ENCODE results near the gene TMPRSS11A. TPM values are rescaled to one million over a fixed set of nuclear protein-coding genes. Genes with fewer than 3 reads are reported as not detected.

Gene TMPRSS11A
- total RNA-seq, 3 donors from 2014 or later: not detected

DNA sequence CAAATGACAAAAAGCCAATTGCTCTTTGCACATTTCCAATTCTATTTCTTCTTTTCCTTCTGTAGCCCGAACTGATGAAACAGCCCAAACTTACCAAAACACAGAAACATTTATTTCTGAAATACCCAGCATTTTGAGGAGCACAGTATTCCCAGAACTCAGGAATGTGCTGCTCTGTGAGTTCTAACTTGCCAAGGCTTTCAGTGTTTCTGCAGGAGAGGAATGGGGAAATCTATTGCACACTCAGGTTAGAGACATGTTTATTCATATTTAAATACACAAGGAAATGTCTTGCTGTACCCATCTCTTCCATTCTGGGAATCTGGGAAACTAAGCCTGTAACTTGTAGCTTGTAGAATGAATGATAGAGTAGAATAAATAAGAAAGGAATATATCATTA, 90.2 kb downstream of the TMPRSS11A start:
- Histone ChIP-seq H3K4me1 (no peaks in the 10 kb centered on the region), H3K27me3 (no peaks in the 10 kb centered on the region), H3K9me3 (no peaks in the 10 kb centered on the region), H3K4me3 (no peak overlapping the region), H3K36me3 (no peaks in the 10 kb centered on the region), H3K27ac (no peak overlapping the region)
- no peak for DNase-seq (ENCODE audit: low spot score in 2 of 2)
- TF ChIP-seq POLR2A (IDR thresholded peaks at IDR 0.05) (no peak), POLR2AphosphoS5 (IDR thresholded peaks at IDR 0.05) (no peak)
- TF ChIP-seq, protein P1, sequence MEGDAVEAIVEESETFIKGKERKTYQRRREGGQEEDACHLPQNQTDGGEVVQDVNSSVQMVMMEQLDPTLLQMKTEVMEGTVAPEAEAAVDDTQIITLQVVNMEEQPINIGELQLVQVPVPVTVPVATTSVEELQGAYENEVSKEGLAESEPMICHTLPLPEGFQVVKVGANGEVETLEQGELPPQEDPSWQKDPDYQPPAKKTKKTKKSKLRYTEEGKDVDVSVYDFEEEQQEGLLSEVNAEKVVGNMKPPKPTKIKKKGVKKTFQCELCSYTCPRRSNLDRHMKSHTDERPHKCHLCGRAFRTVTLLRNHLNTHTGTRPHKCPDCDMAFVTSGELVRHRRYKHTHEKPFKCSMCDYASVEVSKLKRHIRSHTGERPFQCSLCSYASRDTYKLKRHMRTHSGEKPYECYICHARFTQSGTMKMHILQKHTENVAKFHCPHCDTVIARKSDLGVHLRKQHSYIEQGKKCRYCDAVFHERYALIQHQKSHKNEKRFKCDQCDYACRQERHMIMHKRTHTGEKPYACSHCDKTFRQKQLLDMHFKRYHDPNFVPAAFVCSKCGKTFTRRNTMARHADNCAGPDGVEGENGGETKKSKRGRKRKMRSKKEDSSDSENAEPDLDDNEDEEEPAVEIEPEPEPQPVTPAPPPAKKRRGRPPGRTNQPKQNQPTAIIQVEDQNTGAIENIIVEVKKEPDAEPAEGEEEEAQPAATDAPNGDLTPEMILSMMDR (IDR thresholded peaks at IDR 0.05): no peak
- intact Hi-C loops (cut with DNase I; ENCODE audit: low total_unique reads): no loop called here

DNA sequence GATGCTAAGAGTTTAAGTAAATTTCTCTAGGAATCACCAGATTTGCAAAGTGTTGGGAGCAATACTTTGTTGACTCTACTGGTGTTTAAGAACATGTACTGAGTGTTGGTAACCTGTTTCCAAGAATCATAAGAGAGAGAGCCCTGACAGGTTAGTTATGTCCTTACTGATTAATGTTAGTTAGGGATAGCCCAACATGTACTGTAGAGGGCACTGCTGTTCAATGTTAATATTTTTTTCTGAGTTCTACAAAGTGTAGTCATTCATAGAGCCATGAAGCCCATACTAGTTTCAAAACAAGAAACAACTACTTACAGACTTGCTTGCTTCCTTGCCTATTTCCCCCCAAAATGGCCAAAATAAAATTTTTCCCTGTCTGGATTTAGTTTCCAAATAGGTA, 91.4 kb downstream of the TMPRSS11A start:
- no peak for DNase-seq (ENCODE audit: low spot score in 2 of 2)
- no peak for TF ChIP-seq POLR2AphosphoS5 (IDR thresholded peaks at IDR 0.05)
- TF ChIP-seq, protein P1 (IDR thresholded peaks at IDR 0.05): peak in 1 of 3 donors; percentile 19
- Histone ChIP-seq H3K36me3 (no peaks in the 10 kb centered on the region), H3K4me3 (no peak overlapping the region), H3K9me3 (no peaks in the 10 kb centered on the region), H3K4me1 (no peaks in the 10 kb centered on the region), H3K27ac (no peak overlapping the region), H3K27me3 (no peaks in the 10 kb centered on the region)
- intact Hi-C loops (cut with DNase I; ENCODE audit: low total_unique reads): no loop called here

DNA sequence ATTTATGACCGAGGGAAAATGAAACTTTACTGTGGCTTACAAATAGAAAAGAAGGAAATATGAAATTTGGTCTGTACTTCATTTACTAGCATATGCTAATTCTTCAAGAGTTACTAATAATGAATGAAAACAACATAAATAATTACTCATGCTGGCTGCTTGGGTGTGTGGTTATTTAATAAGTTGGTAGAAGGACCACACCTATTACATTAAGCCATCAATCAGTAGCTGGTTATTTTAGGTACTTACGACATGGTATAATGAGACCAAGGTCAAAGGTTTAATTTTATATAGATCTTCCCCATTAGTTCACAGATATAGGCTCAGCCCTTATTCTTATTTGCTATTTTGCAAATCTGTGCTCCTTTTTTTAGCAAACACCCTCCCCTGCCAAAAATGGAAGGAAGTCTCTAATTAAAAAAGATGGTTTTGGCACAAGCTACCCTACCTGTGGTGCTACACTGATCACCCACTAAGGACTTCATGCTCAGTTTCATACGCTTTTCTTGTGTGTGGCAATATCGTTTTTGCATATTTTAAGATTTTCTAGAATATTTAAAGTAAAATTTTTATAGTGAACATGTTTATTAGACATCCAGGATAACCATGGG, 93.6 kb downstream of the TMPRSS11A start:
- TF ChIP-seq POLR2A (IDR thresholded peaks at IDR 0.05): no peak
- Histone ChIP-seq H3K36me3 (no peaks in the 10 kb centered on the region), H3K27me3 (no peaks in the 10 kb centered on the region), H3K27ac (no peak overlapping the region), H3K9me3 (peaks cover 0 to 10% of the 10 kb centered on the region in 2 donors), H3K4me1 (no peaks in the 10 kb centered on the region), H3K4me3 (no peak overlapping the region)
- intact Hi-C loops (cut with DNase I; ENCODE audit: low total_unique reads): no loop called here
- DNase-seq (ENCODE audit: low spot score in 2 of 2): no peak

DNA sequence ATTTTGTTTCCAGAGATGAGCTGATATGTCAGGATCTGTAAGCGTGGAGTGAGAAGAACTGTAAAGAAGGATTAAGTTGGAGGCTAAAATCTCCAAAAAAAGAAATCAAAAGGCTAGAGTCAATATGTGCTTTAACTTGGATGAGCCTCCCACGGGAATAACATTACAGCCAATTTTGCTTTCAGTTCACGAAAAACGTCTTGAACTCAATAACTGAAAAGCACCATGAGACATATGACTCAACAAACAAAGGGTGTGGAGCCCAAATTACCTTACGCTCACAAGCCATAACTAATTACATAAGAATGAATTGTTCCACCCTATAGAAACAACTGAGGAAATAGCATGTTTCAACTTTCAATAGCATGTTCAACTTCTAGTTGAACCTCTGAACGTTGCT, 101.8 kb downstream of the TMPRSS11A start:
- TF ChIP-seq POLR2AphosphoS5 (IDR thresholded peaks at IDR 0.05): no peak
- no peak for TF ChIP-seq POLR2A (IDR thresholded peaks at IDR 0.05)
- TF ChIP-seq, protein P1 (IDR thresholded peaks at IDR 0.05): no peak
- H3K36me3 ChIP-seq: no peaks in the 10 kb centered on the region
- H3K27me3 ChIP-seq: no peaks in the 10 kb centered on the region
- H3K9me3 ChIP-seq: peaks cover 0 to 14% of the 10 kb centered on the region in 2 donors
- H3K27ac ChIP-seq: no peak overlapping the region
- intact Hi-C loops (cut with DNase I; ENCODE audit: low total_unique reads): no loop called here
- H3K4me1 ChIP-seq: no peaks in the 10 kb centered on the region
- no peak for DNase-seq (ENCODE audit: low spot score in 2 of 2)
- no peak overlapping the region for H3K4me3 ChIP-seq

Other genes with a start within 250 kb of the TMPRSS11A start
- gene GNRHR, start 209.1 kb downstream of the TMPRSS11A start, total RNA-seq: not detected
- not detected for gene TMPRSS11D, start 79.5 kb downstream of the TMPRSS11A start, total RNA-seq
- not detected for gene TMPRSS11F, start 166.4 kb upstream of the TMPRSS11A start, total RNA-seq